ENCODE results near the gene SEC14L3.
"Not testable (repeated sequence)": the region's sequence is repeated elsewhere in the genome, so short reads cannot be mapped to it uniquely, and the experiment has no call there.

SEC14L3 gene

DNA sequence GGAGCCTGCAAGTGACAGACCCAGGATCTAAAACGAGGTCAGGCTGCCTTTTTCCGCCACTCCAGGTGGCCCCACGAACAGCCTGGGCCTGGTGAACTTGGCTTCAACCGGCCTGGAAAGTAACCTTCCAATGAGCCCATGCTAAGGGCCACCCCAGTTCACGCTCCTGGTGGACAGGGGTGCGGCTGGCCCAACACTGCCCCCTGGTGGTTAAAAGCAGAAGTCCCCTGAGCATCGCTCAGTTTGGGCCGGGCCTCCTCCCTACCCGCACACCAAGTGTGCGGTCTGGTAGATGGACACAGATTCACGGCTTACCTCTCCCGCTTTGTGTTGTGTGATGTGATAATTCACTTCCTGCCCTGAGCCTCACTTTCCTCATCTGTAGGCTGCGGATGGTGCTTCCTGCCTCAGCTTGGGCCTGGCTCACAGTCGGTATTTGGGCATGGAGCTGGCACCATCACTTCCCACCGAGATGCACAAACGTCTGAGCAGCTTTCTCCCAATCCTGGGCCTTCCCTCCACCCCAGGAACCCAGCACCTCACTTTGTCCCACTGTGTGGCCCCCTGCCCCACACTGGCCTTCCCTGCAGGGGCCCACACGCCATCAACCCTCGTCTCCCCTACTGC lies 13.7 kb upstream of the SEC14L3 start:
- DNase-seq = peak; percentile 22

DNA sequence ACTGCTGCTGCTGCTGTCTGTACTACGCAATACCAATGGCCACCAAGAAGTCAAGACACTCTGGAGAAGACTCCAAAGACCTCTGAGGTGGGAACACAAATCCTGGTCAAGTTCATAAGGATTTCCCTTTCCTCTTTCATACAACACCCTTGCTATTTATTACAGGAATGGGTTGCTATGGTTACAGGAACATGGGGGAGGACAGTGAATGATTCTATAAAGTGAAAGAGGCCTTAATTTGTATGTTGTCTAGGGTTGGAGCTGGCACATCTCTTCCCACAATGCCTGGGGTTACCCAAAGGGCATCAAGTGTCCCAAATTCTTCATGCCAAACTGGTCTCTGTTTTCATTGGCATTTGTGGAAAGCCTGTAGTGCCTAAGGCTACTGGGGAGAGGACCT lies 11.4 kb upstream of the SEC14L3 start:
- no peak for DNase-seq

- DNase-seq = no peak
Measured at GRCh38 chr22:30481711-30482110, 9.9 kb upstream of the SEC14L3 start.

- DNase-seq = no peak
Measured at GRCh38 chr22:30479981-30480380, 8.2 kb upstream of the SEC14L3 start.

GRCh38 chr22:30474683-30475424 lies 3.0 kb upstream of the SEC14L3 start:
- DNase-seq = no peak

DNA sequence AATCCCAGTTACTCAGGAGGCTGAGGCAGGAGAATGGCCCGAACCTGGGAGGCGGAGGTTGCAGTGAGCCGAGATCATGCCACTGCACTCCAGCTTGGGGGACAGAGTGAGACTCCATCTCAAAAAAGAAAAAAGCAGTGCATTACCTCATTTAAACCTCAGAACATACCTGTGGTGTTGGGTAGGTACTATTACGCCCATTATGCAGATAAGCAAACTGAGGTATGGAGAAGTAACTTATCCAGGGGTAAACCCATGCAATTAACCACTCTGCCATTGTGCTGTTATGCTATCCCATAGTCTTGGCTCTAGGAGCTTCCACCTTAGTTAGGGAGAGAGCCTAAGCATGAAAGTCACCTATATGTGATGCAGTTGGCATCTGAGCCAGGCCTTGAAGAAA lies 2.3 kb upstream of the SEC14L3 start:
- DNase-seq = no peak

DNA sequence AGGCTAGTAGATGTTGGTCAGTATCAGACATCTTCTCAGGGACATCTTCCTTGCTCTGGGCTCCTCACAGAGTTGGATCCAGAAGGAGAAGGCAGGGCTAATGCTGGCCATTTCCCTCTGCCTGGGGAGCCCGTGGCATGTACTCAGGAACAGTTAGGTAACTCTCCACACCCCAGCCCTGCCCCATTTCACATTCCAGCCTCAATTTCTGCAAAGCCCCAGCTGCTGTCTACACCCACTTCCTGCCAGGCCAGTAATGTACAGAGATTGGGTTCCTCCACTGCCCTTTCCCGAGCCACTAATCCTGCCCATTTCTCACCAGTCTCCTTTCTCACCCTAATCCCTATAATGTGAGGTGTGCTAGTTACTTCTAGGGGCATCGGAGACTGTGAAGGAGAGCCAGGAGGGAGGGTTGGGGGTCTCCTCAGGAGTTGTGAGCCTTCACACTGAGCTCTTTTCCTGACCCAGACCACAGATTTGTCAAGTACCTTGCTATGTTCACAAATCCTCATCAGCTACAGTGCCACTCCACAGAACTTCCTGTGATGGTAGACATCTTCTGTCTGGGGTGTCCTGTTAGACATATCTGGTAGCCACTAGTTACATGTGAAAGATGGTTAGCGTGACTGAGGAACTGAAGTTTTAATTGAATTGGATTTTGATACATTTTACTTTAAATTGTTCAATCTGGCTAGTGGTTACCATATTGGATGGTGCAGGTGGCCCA lies 1.3 kb upstream of the SEC14L3 start:
- DNase-seq = no peak

DNA sequence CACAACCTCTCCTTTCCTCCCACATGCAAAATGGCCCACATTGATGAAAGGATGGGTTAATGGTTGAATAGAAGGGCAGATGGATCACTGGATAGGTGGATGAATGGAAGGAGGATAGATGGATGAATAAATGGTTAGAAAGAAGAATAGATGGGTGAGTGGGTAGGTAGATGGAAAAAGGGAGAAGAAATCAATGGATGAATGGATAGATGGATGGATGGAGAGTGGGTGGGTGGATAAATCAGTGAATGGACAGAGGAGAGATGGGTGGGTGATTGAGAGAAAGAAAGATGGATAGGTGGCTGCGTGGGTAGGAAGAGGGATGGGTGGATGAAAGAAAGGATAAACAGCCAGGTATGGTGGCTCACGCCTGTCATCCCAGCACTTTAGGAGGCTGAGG lies 1.2 kb downstream of the SEC14L3 start:
- no peak for DNase-seq

- no peak for DNase-seq
Measured at GRCh38 chr22:30469165-30469564, 2.7 kb downstream of the SEC14L3 start.

- DNase-seq = not testable (repeated sequence)
Measured at GRCh38 chr22:30460555-30460954, 11.3 kb downstream of the SEC14L3 start.

GRCh38 chr22:30460147-30460546 lies 11.7 kb downstream of the SEC14L3 start:
- no peak for DNase-seq

GRCh38 chr22:30459181-30460052 lies 12.4 kb downstream of the SEC14L3 start:
- DNase-seq = no peak

DNA sequence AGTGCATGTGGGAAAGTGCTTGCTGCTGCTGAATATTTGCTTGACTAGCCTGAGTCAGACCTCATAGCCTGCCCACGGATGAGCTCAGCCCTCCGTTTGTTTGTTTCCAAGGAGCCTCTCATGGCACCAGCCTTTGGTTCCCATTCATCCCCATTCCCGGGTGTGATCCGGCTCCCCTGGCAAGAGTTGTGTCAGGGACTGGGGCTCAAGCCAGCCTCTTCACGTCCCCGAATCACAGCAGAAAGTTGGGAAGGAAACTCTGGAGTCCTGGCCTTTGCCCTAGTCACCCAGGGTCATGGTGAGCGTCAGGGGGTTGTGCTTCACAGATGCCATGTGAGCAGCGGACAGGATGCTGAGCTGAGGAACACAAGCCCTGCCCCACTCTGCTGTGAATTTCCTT lies 13.8 kb downstream of the SEC14L3 start:
- DNase-seq = no peak

- DNase-seq = no peak
Measured at GRCh38 chr22:30455075-30455840, 16.6 kb downstream of the SEC14L3 start.

DNA sequence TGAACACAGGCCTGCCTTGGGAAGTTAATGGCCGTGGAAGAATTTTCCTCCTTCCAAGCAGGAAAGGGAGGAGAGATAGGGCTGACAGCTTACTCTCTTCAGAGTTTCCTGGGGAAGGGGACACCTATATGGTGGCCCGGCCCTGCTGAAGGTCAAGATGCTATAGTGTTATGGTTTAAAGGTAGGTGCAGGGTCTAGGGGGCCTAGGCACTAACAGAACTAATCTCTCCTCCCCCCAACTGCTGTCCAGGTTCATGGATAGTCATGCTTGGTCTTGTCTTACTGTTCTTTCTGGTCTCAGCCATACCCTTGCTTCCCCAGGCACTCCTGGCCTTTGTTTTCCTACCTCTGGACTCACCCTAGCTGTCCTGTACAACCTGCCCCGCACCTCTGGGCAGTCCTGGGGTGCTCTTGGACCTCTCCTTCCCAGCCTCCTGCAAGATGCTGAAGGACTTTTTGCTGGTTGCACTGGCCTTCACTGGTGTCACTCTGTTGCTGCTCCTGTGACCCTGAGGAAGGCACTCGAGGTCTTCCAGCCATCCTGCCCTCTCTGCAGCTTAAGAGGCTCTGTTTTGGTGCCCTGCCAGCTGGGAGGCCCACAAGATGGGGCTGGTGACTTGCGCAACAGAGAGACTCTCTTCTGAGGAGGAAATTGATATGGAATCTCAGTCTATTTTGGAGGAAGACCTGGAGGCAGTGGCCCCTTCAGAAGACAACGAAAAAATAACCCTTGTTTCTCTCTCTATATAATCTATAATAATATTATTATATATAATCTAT lies 17.9 kb downstream of the SEC14L3 start:
- DNase-seq = no peak

DNA sequence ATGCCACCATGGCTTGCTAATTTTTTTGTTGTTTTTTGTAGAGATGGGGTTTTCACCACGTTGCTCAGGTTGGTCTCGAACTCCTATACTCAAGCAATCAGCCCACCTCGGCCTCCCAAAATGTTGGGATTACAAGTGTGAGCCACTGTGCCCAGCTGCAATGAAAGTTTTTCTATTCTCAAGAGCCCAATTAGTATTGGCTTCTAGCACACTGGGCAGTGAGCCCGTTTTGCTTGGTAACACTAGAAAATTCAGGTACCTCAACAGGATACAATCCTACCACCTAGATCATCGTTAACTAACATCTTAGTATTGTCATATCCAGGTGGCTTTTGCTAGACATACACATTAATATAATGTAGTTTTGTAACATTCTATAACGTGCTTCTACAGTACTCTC lies 19.0 kb downstream of the SEC14L3 start:
- DNase-seq = no peak

DNA sequence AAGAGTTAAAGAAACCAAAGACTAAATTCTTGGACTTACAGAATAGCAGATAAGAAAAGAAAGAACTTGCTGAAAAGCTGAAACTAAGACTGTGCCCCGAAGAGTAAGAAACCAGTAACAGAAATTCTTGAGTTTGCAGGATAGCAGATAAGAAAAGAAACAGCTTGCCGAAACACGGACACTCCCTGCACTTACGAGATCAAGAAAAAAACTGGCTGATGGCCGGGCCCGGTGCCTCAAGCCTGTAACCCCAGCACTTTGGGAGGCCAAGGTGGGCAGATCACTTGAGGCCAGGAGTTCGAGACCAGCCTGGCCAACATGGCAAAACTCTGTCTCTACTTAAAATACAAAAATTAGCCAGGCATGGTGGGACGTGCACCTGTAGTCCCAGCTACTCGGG lies 20.3 kb downstream of the SEC14L3 start:
- DNase-seq = not testable (repeated sequence)

- no peak for DNase-seq
Measured at GRCh38 chr22:30447656-30448055, 24.2 kb downstream of the SEC14L3 start.

DNA sequence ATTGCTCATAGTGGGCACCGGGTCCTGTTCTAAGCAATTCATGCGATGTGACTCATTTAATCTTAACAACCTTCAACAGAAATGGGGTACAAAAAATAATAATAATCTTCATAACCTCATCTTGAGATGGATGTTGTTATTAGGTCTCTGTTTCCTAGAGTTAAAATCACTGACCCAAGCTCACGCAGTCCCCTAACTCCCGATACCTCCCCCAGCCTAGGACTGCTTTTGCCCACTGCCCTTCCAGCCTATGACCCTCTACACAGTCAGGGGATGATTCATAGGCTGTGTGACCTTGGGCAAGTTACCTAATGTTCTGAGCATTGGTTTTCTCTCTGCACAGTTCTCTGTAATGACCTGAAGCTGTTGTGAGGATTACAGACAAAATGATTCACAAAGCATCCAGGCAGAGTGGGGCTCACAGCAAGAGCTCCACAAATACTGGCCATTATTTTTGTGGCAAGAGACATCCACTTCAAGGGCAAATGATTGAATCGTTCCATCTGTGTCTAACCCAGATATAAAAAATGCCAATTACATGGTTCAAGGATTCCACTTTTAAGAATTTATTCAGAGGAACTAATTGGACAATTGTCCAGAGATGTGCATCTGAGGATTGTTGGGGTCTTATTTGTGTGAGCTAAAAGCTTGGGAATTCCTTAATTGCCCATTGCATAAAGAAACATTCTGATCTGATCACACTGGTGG lies 26.2 kb downstream of the SEC14L3 start:
- DNase-seq = no peak

GRCh38 chr22:30444632-30445437 lies 27.0 kb downstream of the SEC14L3 start:
- no peak for DNase-seq

Data from activated gamma-delta T cell (primary cell).